H1 (cell line): Measurements from ENCODE around the gene NKAIN4. TPM values are rescaled to one million over a fixed set of nuclear protein-coding genes. Genes with fewer than 3 reads are reported as not detected.
A peak's percentile ranks its signal among the peaks of the same experiment; 100 is the strongest.

Experiments used
- CTCF ChIA-PET: fragments of 300-600 bp; sonication (Branson Sonifier 250); formaldehyde crosslinking; loops from one replicate; lab custom pipeline; 2021; ENCODE audit not compliant: partially characterized antibody; lab: Charles Lee
- POLR2A ChIA-PET: fragments of 300-600 bp; sonication (Branson Sonifier 250); formaldehyde crosslinking; loops from one replicate; lab custom pipeline; 2021; ENCODE audit warnings: inconsistent platforms; ENCODE audit not compliant: partially characterized antibody; lab: Charles Lee
- DNase-seq, 2 experiments: peaks; one replicate each; pipeline versions ENCODE4 v3.0.0 to v3.0.0-alpha.2; 2010 to 2022; ENCODE audit warnings: low spot score in 2 of 2, low read depth in 1 of 2, mixed read lengths in 1 of 2
- FAIRE-seq: peaks from 2 replicates; lab custom pipeline; 2011; peaks lifted over from hg19 to GRCh38; lab: Jason Lieb, UNC
- H2AFZ ChIP-seq: 2 replicates; pipeline ENCODE4 v1.8.1; 2012; ENCODE audit warnings: low read length, inconsistent platforms
- H2AK5ac ChIP-seq: 2 replicates; pipeline ENCODE4 v1.6.1; 2013; ENCODE audit warnings: low read depth, low read length
- H2BK120ac ChIP-seq: replicated peaks from 2 replicates; pipeline ENCODE3; 2013; ENCODE audit warnings: low read depth, low read length, inconsistent platforms
- H2BK12ac ChIP-seq: 2 replicates; pipeline ENCODE4 v1.6.1; 2013; ENCODE audit warnings: low read depth, low read length
- H2BK15ac ChIP-seq: 2 replicates; pipeline ENCODE4 v1.6.1; 2013; ENCODE audit warnings: low read length
- H2BK20ac ChIP-seq: 2 replicates; pipeline ENCODE4 v1.6.1; 2013; ENCODE audit warnings: low read length
- H2BK5ac ChIP-seq: 2 replicates; pipeline ENCODE4 v1.6.1; 2013; ENCODE audit warnings: low read depth, low read length
- H3K14ac ChIP-seq: 2 replicates; pipeline ENCODE4 v1.6.1; 2013; ENCODE audit warnings: inconsistent platforms; ENCODE audit not compliant: insufficient read length
- H3K18ac ChIP-seq: 2 replicates; pipeline ENCODE4 v1.6.1; 2013; ENCODE audit warnings: low read length; ENCODE audit errors: extremely low read depth
- H3K23ac ChIP-seq: 2 replicates; pipeline ENCODE4 v1.6.1; 2013; ENCODE audit warnings: inconsistent platforms; ENCODE audit not compliant: insufficient read length
- H3K23me2 ChIP-seq: 2 replicates; pipeline ENCODE4 v1.6.1; 2013; ENCODE audit warnings: low read depth, low read length
- H3K27ac ChIP-seq: 2 replicates; pipeline ENCODE4 v1.6.1; 2011; ENCODE audit warnings: low read depth, low read length, inconsistent platforms
- H3K27me3 ChIP-seq, 4 experiments: replicated peaks in 1 of 4; 1 replicate in 1 of 4; 2 replicates in 3 of 4; pipeline versions ENCODE4 v1.6.1 to v1.8.1; 2011 to 2013; ENCODE audit warnings: low read length in 3 of 4, mild to moderate bottlenecking in 3 of 4, inconsistent platforms in 2 of 4, mixed read lengths in 2 of 4, moderate library complexity in 1 of 4; ENCODE audit not compliant: control insufficient read depth in 3 of 4, insufficient read depth in 3 of 4; ENCODE audit errors: extremely low read depth in 1 of 4
- H3K36me3 ChIP-seq, 4 experiments: 2 replicates each; pipeline versions ENCODE4 v1.6.1 to v1.8.1; 2011 to 2013; ENCODE audit warnings: mild to moderate bottlenecking in 4 of 4, low read length in 3 of 4, moderate library complexity in 2 of 4, control low read depth in 1 of 4, inconsistent platforms in 1 of 4; ENCODE audit not compliant: insufficient read depth in 4 of 4, control insufficient read depth in 2 of 4
- H3K4ac ChIP-seq: replicated peaks from 2 replicates; pipeline ENCODE3; 2013; ENCODE audit warnings: low read length, low read depth, mixed read lengths, inconsistent platforms; ENCODE audit not compliant: insufficient read length
- H3K4me1 ChIP-seq, 4 experiments: replicated peaks in 1 of 4; 1 replicate in 1 of 4; 2 replicates in 3 of 4; pipeline versions ENCODE4 v1.6.1 to v1.8.1; 2011 to 2013; ENCODE audit warnings: low read length in 3 of 4, inconsistent platforms in 2 of 4, mixed read lengths in 1 of 4; ENCODE audit not compliant: insufficient read depth in 4 of 4, control insufficient read depth in 3 of 4
- H3K4me2 ChIP-seq, 2 experiments: 2 replicates each; pipeline versions ENCODE4 v1.6.1 to v1.8.1; 2011 to 2013; ENCODE audit warnings: low read depth in 2 of 2, low read length in 2 of 2, control low read depth in 1 of 2, inconsistent platforms in 1 of 2, mild to moderate bottlenecking in 1 of 2; ENCODE audit not compliant: insufficient read depth in 1 of 2
- H3K4me3 ChIP-seq, 4 experiments: fragments of 200-600, 300-600 bp in 1 of 4; sonication (generic), shearing (Covaris generic), sonication (Bioruptor Twin) in 1 of 4; 2 replicates each; pipeline versions ENCODE4 v1.5.1 to v1.8.1; 2011 to 2016; ENCODE audit warnings: low read length in 4 of 4, low read depth in 3 of 4, control low read depth in 2 of 4, inconsistent platforms in 2 of 4, mild to moderate bottlenecking in 2 of 4, mixed read lengths in 1 of 4, moderate library complexity in 1 of 4; ENCODE audit not compliant: insufficient read depth in 2 of 4; ENCODE audit errors: extremely low read depth in 1 of 4
- H3K56ac ChIP-seq: replicated peaks from 2 replicates; pipeline ENCODE3; 2013; ENCODE audit warnings: low read depth, mild to moderate bottlenecking, mixed read lengths, low read length, inconsistent platforms; ENCODE audit not compliant: insufficient read length
- H3K79me1 ChIP-seq: 2 replicates; pipeline ENCODE4 v1.6.1; 2013; ENCODE audit warnings: low read depth, low read length, control low read depth
- H3K79me2 ChIP-seq, 2 experiments: 2 replicates each; pipeline versions ENCODE4 v1.6.1 to v1.8.1; 2012 to 2013; ENCODE audit warnings: low read length in 2 of 2, mild to moderate bottlenecking in 2 of 2, inconsistent platforms in 1 of 2; ENCODE audit not compliant: insufficient read depth in 2 of 2, control insufficient read depth in 1 of 2
- H3K9ac ChIP-seq, 4 experiments: replicated peaks in 1 of 4; 1 replicate in 1 of 4; 2 replicates in 3 of 4; pipeline versions ENCODE4 v1.6.1 to v1.8.1; 2011 to 2013; ENCODE audit warnings: low read depth in 3 of 4, low read length in 3 of 4, control low read depth in 2 of 4, mild to moderate bottlenecking in 2 of 4, moderate library complexity in 2 of 4, inconsistent platforms in 1 of 4; ENCODE audit errors: extremely low read depth in 1 of 4
- H3K9me3 ChIP-seq, 2 experiments: 2 replicates each; pipeline versions ENCODE4 v1.6.1 to v1.8.1; 2012 to 2013; ENCODE audit warnings: mild to moderate bottlenecking in 2 of 2, moderate library complexity in 2 of 2, control low read depth in 1 of 2, inconsistent platforms in 1 of 2, low read depth in 1 of 2, low read length in 1 of 2, mixed read lengths in 1 of 2; ENCODE audit not compliant: insufficient read depth in 2 of 2
- H4K20me1 ChIP-seq, 2 experiments: replicated peaks in 1 of 2; 2 replicates each; pipeline versions ENCODE3 to v1.8.1; 2011 to 2013; ENCODE audit warnings: inconsistent platforms in 2 of 2, low read length in 2 of 2, mild to moderate bottlenecking in 1 of 2; ENCODE audit not compliant: insufficient read depth in 2 of 2, control insufficient read depth in 1 of 2
- H4K5ac ChIP-seq: 2 replicates; pipeline ENCODE4 v1.6.1; 2013; ENCODE audit warnings: low read length, low read depth, mixed read lengths, inconsistent platforms; ENCODE audit not compliant: insufficient read length
- H4K8ac ChIP-seq: 2 replicates; pipeline ENCODE4 v1.8.0; 2013; ENCODE audit warnings: mild to moderate bottlenecking, moderate library complexity, low read length, inconsistent platforms; ENCODE audit not compliant: insufficient read depth; ENCODE audit errors: extremely low read depth
- H4K91ac ChIP-seq: replicated peaks from 2 replicates; pipeline ENCODE3; 2013; ENCODE audit warnings: low read length, mixed read lengths, inconsistent platforms; ENCODE audit not compliant: insufficient read length
- CREB1 ChIP-seq: IDR thresholded peaks from 2 replicates; pipeline ENCODE4 v1.6.1; 2012; ENCODE audit warnings: inconsistent platforms
- EZH2 ChIP-seq: fragments of 200-600 bp; sonication (generic); IDR thresholded peaks from 2 replicates; pipeline ENCODE4 v1.7.1; 2012; ENCODE audit warnings: low read depth, mild to moderate bottlenecking, moderate library complexity, low read length, inconsistent platforms; ENCODE audit not compliant: severe bottlenecking
- FOSL1 ChIP-seq: IDR thresholded peaks from 2 replicates; pipeline ENCODE4 v1.6.1; 2011; ENCODE audit warnings: mild to moderate bottlenecking, low read depth, low read length, moderate library complexity; ENCODE audit not compliant: insufficient read depth
- KDM5A ChIP-seq: fragments of 200-600 bp; IDR thresholded peaks from 2 replicates; pipeline ENCODE4 v1.7.1; 2012; ENCODE audit warnings: mild to moderate bottlenecking, low read length, inconsistent platforms, mixed read lengths
- NANOG ChIP-seq: IDR thresholded peaks from 2 replicates; pipeline ENCODE4 v1.6.1; 2011; ENCODE audit warnings: low read length, low read depth, mild to moderate bottlenecking, inconsistent platforms; ENCODE audit not compliant: insufficient read depth, poor library complexity, severe bottlenecking
- POU5F1 ChIP-seq: IDR thresholded peaks from 2 replicates; pipeline ENCODE4 v1.6.1; 2011; ENCODE audit warnings: low read depth, mild to moderate bottlenecking, low read length, moderate library complexity
- RBBP5 ChIP-seq: IDR thresholded peaks from 2 replicates; pipeline ENCODE4 v1.7.1; 2012; ENCODE audit warnings: low read depth, mild to moderate bottlenecking, inconsistent platforms, low read length, moderate library complexity, borderline replicate concordance
- SAP30 ChIP-seq: fragments of 300-600 bp; sonication (generic); IDR thresholded peaks from 2 replicates; pipeline ENCODE4 v1.7.1; 2012; ENCODE audit warnings: low read length, moderate library complexity, mild to moderate bottlenecking, inconsistent platforms; ENCODE audit not compliant: insufficient read depth, insufficient replicate concordance
- SUZ12 ChIP-seq: fragments of 200-600 bp; sonication (generic); IDR thresholded peaks from 2 replicates; pipeline ENCODE4 v1.6.1; 2012; ENCODE audit warnings: mild to moderate bottlenecking, inconsistent platforms, low read length, moderate library complexity, mixed read lengths
- YY1 ChIP-seq: IDR thresholded peaks from 2 replicates; pipeline ENCODE4 v1.6.1; 2011; ENCODE audit warnings: low read depth, mild to moderate bottlenecking, low read length
- WGBS, 2 experiments: shearing (Covaris generic) in 1 of 2; methylation state at CpG; one replicate each; pipeline versions ENCODE4 v1.1.6 to v1.1.7; 2013 to 2015; ENCODE audit warnings: low lambda C conversion rate in 2 of 2, mixed read lengths in 2 of 2, inconsistent platforms in 1 of 2, low coverage in 1 of 2, missing lambda C conversion rate in 1 of 2; ENCODE audit not compliant: insufficient replicate concordance in 2 of 2, insufficient coverage in 1 of 2, insufficient read length in 1 of 2; ENCODE audit errors: extremely low coverage in 1 of 2, missing lambda C conversion rate in 1 of 2; 5-methylcytosine and 5-hydroxymethylcytosine counted together
- polyA plus RNA-seq, 7 experiments: library from polyadenylated mRNA; depleted of rRNA in 3 of 7; stranded (reverse) in 5 of 7; unstranded in 2 of 7; fragments of >200 nt in 5 of 7; fragments of 200-250 nt in 2 of 7; gene quantifications; 1 replicate in 5 of 7; 2 replicates in 1 of 7; 4 replicates in 1 of 7; pipeline versions ENCODE4 v1.2.1 to v1.2.3, GENCODE V29; 2011 to 2013; ENCODE audit warnings: missing spikeins in 2 of 7, mixed read lengths in 2 of 7
- total RNA-seq: library from RNA; stranded (reverse); fragmentation: NEBNext Ultra II Directional; extraction: Animal tissue kit (Norgen Biotek cat#: 25700); gene quantifications from 2 replicates; pipeline ENCODE4 v1.2.1, GENCODE V29; 2021
- TF ChIP-seq, protein P1 (sequence below): IDR thresholded peaks from 2 replicates; pipeline ENCODE4 v1.6.1; 2011; ENCODE audit warnings: low read depth, mild to moderate bottlenecking, low read length; ENCODE audit not compliant: insufficient read depth

The NKAIN4 gene
- total and polyA plus RNA-seq, 2 of the 8 experiments (the other 6 are each of a cell fraction or from before 2014, with no cell fraction given) = 6.9 to 17.0 TPM

DNA sequence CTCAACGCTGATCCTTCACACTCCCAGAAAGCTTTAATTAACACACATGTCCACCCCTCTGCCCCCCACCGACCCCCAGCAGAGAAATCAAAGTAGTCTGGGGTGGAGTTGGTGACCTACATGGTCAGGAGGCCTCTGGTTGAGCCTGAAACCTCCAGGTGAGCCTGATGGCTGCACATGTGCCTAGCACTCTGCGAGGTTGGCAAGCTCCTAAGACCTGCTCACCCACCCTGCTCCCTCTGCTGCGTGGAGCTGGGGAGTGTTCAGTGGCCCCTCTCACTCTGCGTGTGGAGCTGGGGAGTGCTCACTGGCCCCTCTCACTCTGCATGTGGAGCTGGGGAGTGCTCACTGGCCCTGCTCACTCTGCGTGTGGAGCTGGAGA is 30.4 kb downstream of the NKAIN4 start:
- Histone ChIP-seq H3K14ac (no peak overlapping the region), H3K36me3 (no peaks in the 10 kb centered on the region), H4K91ac (peak overlapping the region; percentile 42), H4K8ac (no peak overlapping the region), H3K9me3 (no peaks in the 10 kb centered on the region), H3K4me3 (no peak overlapping the region), H2BK20ac (no peak overlapping the region), H2BK120ac (no peak overlapping the region), H3K79me1 (no peaks in the 10 kb centered on the region), H2BK5ac (no peak overlapping the region), H3K27me3 (peaks cover 0 to 3% (median 0%) of the 10 kb centered on the region in 4 experiments; a peak in 2 of 7 replicates), H2AFZ (no peak overlapping the region), H3K4me2 (no peak overlapping the region), H2BK12ac (peak overlapping the region; percentile 68; the same call in 1 of the 2 replicates), H2AK5ac (no peak overlapping the region), H4K20me1 (peaks cover 0 to 3% of the 10 kb centered on the region in 2 experiments), H4K5ac (no peak overlapping the region), H3K56ac (no peak overlapping the region), H3K4me1 (peaks cover 0 to 9% (median 3%) of the 10 kb centered on the region in 4 experiments; a peak in 5 of 7 replicates), H3K9ac (no peak overlapping the region), H3K23ac (no peak overlapping the region), H2BK15ac (peak overlapping the region; percentile 46; the same call in 1 of the 2 replicates), H3K18ac (no peak overlapping the region), H3K4ac (no peak overlapping the region), H3K23me2 (peaks cover 2% of the 10 kb centered on the region; the same call in 1 of the 2 replicates), H3K27ac (no peak overlapping the region), H3K79me2 (no peaks in the 10 kb centered on the region)
- POLR2A ChIA-PET = interaction anchor here (0.7 to 3.3 kb wide), 11 partner anchors 9 to 73 kb away, joined by 3 to 14 read pairs (median 4); partner anchors contain the start of gene BIRC7
- no peak for FAIRE-seq
- DNase-seq = no peak
- CTCF ChIA-PET = interaction anchor here (0.6 to 5.3 kb wide), 58 partner anchors 10 to 395 kb away, joined by 3 to 199 read pairs (median 5); partner anchors contain the start of genes ARFGAP1, BIRC7, COL20A1 and NKAIN4
- WGBS, 2 experiments = 87% methylated on average over 5 of the region's 6 CpGs; no CpG with 5 or more reads in 1 of the 2 experiments
- no peak for TF ChIP-seq KDM5A
- TF ChIP-seq, protein P1, sequence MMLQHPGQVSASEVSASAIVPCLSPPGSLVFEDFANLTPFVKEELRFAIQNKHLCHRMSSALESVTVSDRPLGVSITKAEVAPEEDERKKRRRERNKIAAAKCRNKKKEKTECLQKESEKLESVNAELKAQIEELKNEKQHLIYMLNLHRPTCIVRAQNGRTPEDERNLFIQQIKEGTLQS = no peak
- no peak for TF ChIP-seq SAP30
- TF ChIP-seq POU5F1 = no peak
- TF ChIP-seq FOSL1 = no peak
- no peak for TF ChIP-seq CREB1
- no peak for TF ChIP-seq EZH2
- TF ChIP-seq RBBP5 = no peak
- no peak for TF ChIP-seq NANOG
- TF ChIP-seq SUZ12 = no peak
- TF ChIP-seq YY1 = no peak
